Measurements from ENCODE around the gene DPCD.
"Not testable (repeated sequence)": the region's sequence is repeated elsewhere in the genome, so short reads cannot be mapped to it uniquely, and the experiment has no call there.

The DPCD gene

DNA sequence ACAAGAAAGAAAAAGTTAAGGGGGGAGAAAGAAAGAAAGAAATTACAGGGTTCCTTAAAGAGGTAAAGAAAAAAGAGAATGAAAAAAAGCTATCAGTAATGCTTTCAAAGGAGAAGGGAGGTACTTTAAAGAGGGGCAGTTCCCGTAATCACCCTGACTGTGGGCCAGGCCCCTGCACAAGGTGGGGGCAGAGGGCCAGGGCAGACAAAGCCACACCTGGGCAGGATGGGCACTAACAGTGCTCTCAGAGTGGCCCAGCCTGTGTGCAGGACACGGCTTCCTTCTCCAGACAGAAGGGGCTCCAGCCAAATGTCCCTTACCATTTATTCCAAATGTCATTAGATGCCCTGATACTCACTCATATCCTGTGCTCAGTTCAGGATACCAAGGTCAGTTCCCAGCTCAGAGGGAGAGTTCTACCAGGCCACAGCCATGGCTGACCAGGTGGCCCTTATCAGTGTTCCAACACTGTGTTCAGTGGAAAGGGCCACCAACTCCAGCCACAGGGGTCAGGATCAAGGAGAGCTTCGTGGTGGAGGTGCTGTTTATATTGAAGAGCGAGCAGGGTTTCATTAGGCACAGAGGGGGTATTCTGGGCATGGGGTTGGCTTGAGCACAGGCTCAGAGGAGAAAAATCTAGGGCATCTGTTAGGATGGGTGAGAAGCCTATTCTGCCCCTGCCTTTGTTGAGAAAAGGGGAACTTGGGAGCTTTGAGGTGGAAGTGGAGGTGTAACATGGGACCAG is 29.9 kb downstream of the DPCD start:
- H3K9me3 ChIP-seq (ENCODE audit: control insufficient read depth in 2 of 2, low read length in 2 of 2), result no peaks in the 10 kb centered on the region
- peaks cover 27 to 45% of the 10 kb centered on the region in 2 donors for H3K36me3 ChIP-seq (ENCODE audit: control insufficient read depth in 2 of 2, insufficient read depth in 2 of 2, low read length in 2 of 2)
- no peak overlapping the region for H3K9ac ChIP-seq (ENCODE audit: low read depth in 1 of 2, low read length in 2 of 2)
- no peak overlapping the region for H3K27ac ChIP-seq (ENCODE audit: low read depth in 2 of 2, low read length in 2 of 2)
- no peak overlapping the region for H3K4me3 ChIP-seq (ENCODE audit: low read length in 2 of 2)
- no peaks in the 10 kb centered on the region for H3K27me3 ChIP-seq (ENCODE audit: control insufficient read depth in 2 of 2, insufficient read depth in 2 of 2, low read length in 2 of 2)
- no peaks in the 10 kb centered on the region for H3K4me1 ChIP-seq (ENCODE audit: control insufficient read depth in 2 of 2, insufficient read depth in 2 of 2, low read length in 2 of 2)

DNA sequence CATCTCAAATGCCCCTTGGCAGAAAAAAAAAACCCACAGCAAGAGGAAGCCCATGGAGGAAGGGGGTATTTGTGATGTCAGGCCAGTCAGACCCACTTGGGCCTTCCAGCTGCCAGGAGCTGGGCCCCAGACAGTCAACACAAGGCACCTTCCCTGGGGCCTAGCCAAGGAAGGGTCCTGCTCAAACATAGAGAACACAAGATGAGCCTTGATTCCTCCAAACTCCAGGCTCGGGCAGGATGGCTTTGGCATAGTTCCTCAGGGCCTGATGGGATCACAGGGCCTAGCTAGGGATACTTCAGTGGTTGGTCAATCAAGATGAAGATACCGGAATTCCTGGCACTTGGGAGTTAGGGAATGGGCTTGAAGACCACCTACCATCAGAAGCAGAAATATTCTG is 30.8 kb downstream of the DPCD start:
- no peak overlapping the region for H3K9ac ChIP-seq (ENCODE audit: low read depth in 1 of 2, low read length in 2 of 2)
- H3K27me3 ChIP-seq (ENCODE audit: control insufficient read depth in 2 of 2, insufficient read depth in 2 of 2, low read length in 2 of 2), result no peaks in the 10 kb centered on the region
- no peaks in the 10 kb centered on the region for H3K9me3 ChIP-seq (ENCODE audit: control insufficient read depth in 2 of 2, low read length in 2 of 2)
- H3K4me1 ChIP-seq (ENCODE audit: control insufficient read depth in 2 of 2, insufficient read depth in 2 of 2, low read length in 2 of 2), result no peaks in the 10 kb centered on the region
- peaks cover 27 to 51% of the 10 kb centered on the region in 2 donors for H3K36me3 ChIP-seq (ENCODE audit: control insufficient read depth in 2 of 2, insufficient read depth in 2 of 2, low read length in 2 of 2)
- no peak overlapping the region for H3K27ac ChIP-seq (ENCODE audit: low read depth in 2 of 2, low read length in 2 of 2)
- H3K4me3 ChIP-seq (ENCODE audit: low read length in 2 of 2), result no peak overlapping the region

- Histone ChIP-seq H3K27ac (ENCODE audit: low read depth in 2 of 2, low read length in 2 of 2) (no peak overlapping the region), H3K9ac (ENCODE audit: low read depth in 1 of 2, low read length in 2 of 2) (no peak overlapping the region), H3K27me3 (ENCODE audit: control insufficient read depth in 2 of 2, insufficient read depth in 2 of 2, low read length in 2 of 2) (no peaks in the 10 kb centered on the region), H3K4me3 (ENCODE audit: low read length in 2 of 2) (no peak overlapping the region), H3K4me1 (ENCODE audit: control insufficient read depth in 2 of 2, insufficient read depth in 2 of 2, low read length in 2 of 2) (no peaks in the 10 kb centered on the region), H3K36me3 (ENCODE audit: control insufficient read depth in 2 of 2, insufficient read depth in 2 of 2, low read length in 2 of 2) (peaks cover 30 to 59% of the 10 kb centered on the region in 2 donors), H3K9me3 (ENCODE audit: control insufficient read depth in 2 of 2, low read length in 2 of 2) (no peaks in the 10 kb centered on the region)
Measured at GRCh38 chr10:101619983-101620382, 31.9 kb downstream of the DPCD start.

- Histone ChIP-seq H3K36me3 (ENCODE audit: control insufficient read depth in 2 of 2, insufficient read depth in 2 of 2, low read length in 2 of 2) (peaks cover 22 to 39% of the 10 kb centered on the region in 2 donors), H3K4me3 (ENCODE audit: low read length in 2 of 2) (no peak overlapping the region), H3K4me1 (ENCODE audit: control insufficient read depth in 2 of 2, insufficient read depth in 2 of 2, low read length in 2 of 2) (no peaks in the 10 kb centered on the region), H3K27me3 (ENCODE audit: control insufficient read depth in 2 of 2, insufficient read depth in 2 of 2, low read length in 2 of 2) (no peaks in the 10 kb centered on the region), H3K9ac (ENCODE audit: low read depth in 1 of 2, low read length in 2 of 2) (no peak overlapping the region), H3K9me3 (ENCODE audit: control insufficient read depth in 2 of 2, low read length in 2 of 2) (no peaks in the 10 kb centered on the region), H3K27ac (ENCODE audit: low read depth in 2 of 2, low read length in 2 of 2) (no peak overlapping the region)
Measured at GRCh38 chr10:101623528-101623927, 35.4 kb downstream of the DPCD start.

DNA sequence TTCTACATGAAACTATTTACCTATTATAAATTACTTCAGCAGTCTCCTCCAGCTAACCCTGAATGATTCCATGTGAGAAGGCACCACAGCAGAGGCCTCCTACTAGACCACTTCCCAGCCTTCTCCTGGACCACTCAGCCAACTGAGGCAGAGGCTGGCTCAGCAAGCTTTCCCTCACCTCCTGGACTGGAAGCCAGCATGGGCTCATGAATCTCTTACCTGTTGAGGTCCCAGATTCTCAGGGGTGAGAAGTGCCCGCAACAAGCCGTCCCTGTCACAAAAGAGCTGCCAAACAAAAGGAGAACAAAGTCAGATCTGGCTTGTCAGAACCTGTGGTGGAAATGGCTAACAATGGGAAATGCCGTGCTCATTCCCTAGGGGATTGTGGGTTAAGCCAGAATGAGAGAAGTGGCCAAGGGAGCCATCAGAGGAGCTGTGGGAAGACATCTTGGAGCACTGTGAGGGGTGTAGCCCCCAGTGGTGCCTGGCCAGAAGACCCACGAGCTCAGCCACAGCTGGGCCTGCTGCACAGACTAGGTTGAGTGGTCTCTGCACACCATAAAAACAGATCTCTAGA is 36.5 kb downstream of the DPCD start:
- peaks cover 22 to 36% of the 10 kb centered on the region in 2 donors for H3K36me3 ChIP-seq (ENCODE audit: control insufficient read depth in 2 of 2, insufficient read depth in 2 of 2, low read length in 2 of 2)
- H3K9ac ChIP-seq (ENCODE audit: low read depth in 1 of 2, low read length in 2 of 2), result no peak overlapping the region
- H3K4me1 ChIP-seq (ENCODE audit: control insufficient read depth in 2 of 2, insufficient read depth in 2 of 2, low read length in 2 of 2), result no peaks in the 10 kb centered on the region
- H3K4me3 ChIP-seq (ENCODE audit: low read length in 2 of 2), result no peak overlapping the region
- no peaks in the 10 kb centered on the region for H3K9me3 ChIP-seq (ENCODE audit: control insufficient read depth in 2 of 2, low read length in 2 of 2)
- H3K27ac ChIP-seq (ENCODE audit: low read depth in 2 of 2, low read length in 2 of 2), result no peak overlapping the region
- no peaks in the 10 kb centered on the region for H3K27me3 ChIP-seq (ENCODE audit: control insufficient read depth in 2 of 2, insufficient read depth in 2 of 2, low read length in 2 of 2)

DNA sequence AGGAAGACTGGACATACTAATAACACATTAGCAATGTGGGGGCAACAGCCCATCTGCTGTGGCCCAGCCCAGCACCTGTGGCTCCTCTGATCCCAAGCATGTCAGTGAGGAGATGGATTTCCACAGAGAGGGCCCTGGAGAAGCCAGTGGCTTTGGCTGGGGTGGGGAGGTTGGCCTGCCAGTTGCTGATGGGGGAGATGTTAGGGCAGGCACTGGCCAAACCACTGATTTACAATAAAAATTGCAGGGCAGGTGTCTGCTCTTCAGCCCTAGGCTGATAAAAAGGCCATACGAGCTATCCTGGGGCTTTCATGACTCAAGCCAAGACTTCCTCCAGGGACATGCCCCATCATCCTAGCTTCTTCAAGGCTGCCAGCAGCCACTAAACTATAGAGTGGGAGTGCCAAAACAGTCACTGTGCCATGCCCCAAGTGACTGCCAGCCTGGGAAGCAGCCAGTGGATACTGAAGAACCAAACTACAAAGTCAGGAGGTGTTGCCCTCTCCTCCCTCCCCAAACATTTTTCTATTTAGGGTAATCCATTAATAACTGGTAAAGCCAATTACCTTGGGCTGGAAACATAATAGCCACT is 37.8 kb downstream of the DPCD start:
- Histone ChIP-seq H3K9ac (ENCODE audit: low read depth in 1 of 2, low read length in 2 of 2) (no peak overlapping the region), H3K27ac (ENCODE audit: low read depth in 2 of 2, low read length in 2 of 2) (no peak overlapping the region), H3K36me3 (ENCODE audit: control insufficient read depth in 2 of 2, insufficient read depth in 2 of 2, low read length in 2 of 2) (peaks cover 21 to 37% of the 10 kb centered on the region in 2 donors), H3K4me3 (ENCODE audit: low read length in 2 of 2) (no peak overlapping the region), H3K4me1 (ENCODE audit: control insufficient read depth in 2 of 2, insufficient read depth in 2 of 2, low read length in 2 of 2) (no peaks in the 10 kb centered on the region), H3K9me3 (ENCODE audit: control insufficient read depth in 2 of 2, low read length in 2 of 2) (no peaks in the 10 kb centered on the region), H3K27me3 (ENCODE audit: control insufficient read depth in 2 of 2, insufficient read depth in 2 of 2, low read length in 2 of 2) (no peaks in the 10 kb centered on the region)

DNA sequence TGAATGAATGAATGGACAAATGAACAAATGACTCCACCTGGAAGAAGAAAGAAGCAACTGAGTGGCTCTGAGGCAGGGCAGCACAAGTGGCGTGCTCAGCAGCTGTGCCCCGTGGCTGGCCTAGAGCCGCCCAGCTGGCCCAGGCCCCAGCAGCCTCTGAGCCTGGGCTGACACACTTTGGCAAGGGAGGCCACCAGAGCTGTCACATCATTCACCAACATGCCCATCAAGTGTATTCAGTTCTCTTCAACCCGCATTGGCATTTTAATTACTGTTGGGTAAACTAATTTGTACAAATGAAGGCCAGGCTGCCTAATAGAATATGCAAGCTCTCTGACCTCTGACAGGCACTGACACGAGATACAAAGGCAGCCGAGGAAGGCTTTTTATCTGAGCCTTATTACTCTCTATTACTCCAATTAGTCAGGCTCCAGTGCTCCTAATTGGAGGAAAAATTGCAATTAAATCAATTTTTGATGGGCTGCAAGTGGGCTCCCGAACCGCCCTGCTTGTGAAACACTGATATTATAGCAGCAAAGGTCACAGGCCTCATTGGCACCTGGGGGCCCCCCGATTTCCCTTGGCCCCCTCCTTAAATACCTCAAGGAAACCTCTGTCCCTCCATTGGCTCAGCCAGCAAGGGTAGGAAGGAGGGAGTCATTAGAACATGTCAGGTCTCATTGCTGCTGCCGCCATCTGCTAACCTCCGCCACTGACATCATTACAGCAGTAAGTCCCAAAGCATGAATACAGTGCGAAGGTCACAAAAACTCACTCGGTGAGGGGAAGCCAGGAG is 41.9 kb downstream of the DPCD start:
- Histone ChIP-seq H3K9me3 (ENCODE audit: control insufficient read depth in 2 of 2, low read length in 2 of 2) (no peaks in the 10 kb centered on the region), H3K36me3 (ENCODE audit: control insufficient read depth in 2 of 2, insufficient read depth in 2 of 2, low read length in 2 of 2) (peaks cover 8 to 16% of the 10 kb centered on the region in 2 donors), H3K27ac (ENCODE audit: low read depth in 2 of 2, low read length in 2 of 2) (no peak overlapping the region), H3K27me3 (ENCODE audit: control insufficient read depth in 2 of 2, insufficient read depth in 2 of 2, low read length in 2 of 2) (no peaks in the 10 kb centered on the region), H3K4me3 (ENCODE audit: low read length in 2 of 2) (no peak overlapping the region), H3K4me1 (ENCODE audit: control insufficient read depth in 2 of 2, insufficient read depth in 2 of 2, low read length in 2 of 2) (no peaks in the 10 kb centered on the region), H3K9ac (ENCODE audit: low read depth in 1 of 2, low read length in 2 of 2) (no peak overlapping the region)

DNA sequence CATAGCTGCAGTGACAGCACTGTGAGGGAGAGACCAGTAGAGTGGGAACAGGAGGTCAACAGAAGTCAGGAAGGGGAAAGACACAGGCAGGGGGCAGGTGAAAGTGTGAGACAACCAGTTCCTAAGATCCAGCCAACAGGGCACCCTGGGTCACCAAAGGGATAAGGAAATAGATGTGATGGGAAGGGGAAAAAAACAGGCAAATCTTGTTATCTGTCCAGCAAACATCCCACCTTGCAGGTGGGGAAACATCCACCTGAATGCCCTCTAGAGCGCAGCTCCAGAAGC is 42.5 kb downstream of the DPCD start:
- Histone ChIP-seq H3K36me3 (ENCODE audit: control insufficient read depth in 2 of 2, insufficient read depth in 2 of 2, low read length in 2 of 2) (peaks cover 3 to 15% of the 10 kb centered on the region in 2 donors), H3K9ac (ENCODE audit: low read depth in 1 of 2, low read length in 2 of 2) (no peak overlapping the region), H3K4me1 (ENCODE audit: control insufficient read depth in 2 of 2, insufficient read depth in 2 of 2, low read length in 2 of 2) (no peaks in the 10 kb centered on the region), H3K27ac (ENCODE audit: low read depth in 2 of 2, low read length in 2 of 2) (no peak overlapping the region), H3K4me3 (ENCODE audit: low read length in 2 of 2) (no peak overlapping the region), H3K27me3 (ENCODE audit: control insufficient read depth in 2 of 2, insufficient read depth in 2 of 2, low read length in 2 of 2) (no peaks in the 10 kb centered on the region), H3K9me3 (ENCODE audit: control insufficient read depth in 2 of 2, low read length in 2 of 2) (no peaks in the 10 kb centered on the region)

GRCh38 chr10:101631821-101632475 is 43.8 kb downstream of the DPCD start:
- no peaks in the 10 kb centered on the region for H3K9me3 ChIP-seq (ENCODE audit: control insufficient read depth in 2 of 2, low read length in 2 of 2)
- peaks cover 2 to 15% of the 10 kb centered on the region in 2 donors for H3K36me3 ChIP-seq (ENCODE audit: control insufficient read depth in 2 of 2, insufficient read depth in 2 of 2, low read length in 2 of 2)
- H3K4me3 ChIP-seq (ENCODE audit: low read length in 2 of 2), result no peak overlapping the region
- no peak overlapping the region for H3K27ac ChIP-seq (ENCODE audit: low read depth in 2 of 2, low read length in 2 of 2)
- no peak overlapping the region for H3K9ac ChIP-seq (ENCODE audit: low read depth in 1 of 2, low read length in 2 of 2)
- no peaks in the 10 kb centered on the region for H3K27me3 ChIP-seq (ENCODE audit: control insufficient read depth in 2 of 2, insufficient read depth in 2 of 2, low read length in 2 of 2)
- H3K4me1 ChIP-seq (ENCODE audit: control insufficient read depth in 2 of 2, insufficient read depth in 2 of 2, low read length in 2 of 2), result no peaks in the 10 kb centered on the region

DNA sequence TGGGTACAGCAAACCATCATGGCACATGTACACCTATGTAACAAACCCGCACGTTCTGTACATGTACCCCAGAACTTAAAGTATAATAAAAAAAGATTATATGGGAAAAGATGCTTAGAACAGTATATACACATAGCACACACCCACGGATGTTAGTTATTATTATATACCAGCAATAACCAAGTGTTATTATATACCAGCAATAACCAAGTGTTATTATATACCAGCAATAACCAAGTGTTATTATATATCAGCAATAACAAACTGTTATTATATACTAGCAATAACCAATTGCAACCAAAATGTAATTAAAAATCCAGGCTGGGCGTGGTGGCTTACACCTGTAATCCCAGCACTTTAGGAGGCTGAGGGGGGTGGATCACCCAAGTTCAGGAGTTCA is 45.4 kb downstream of the DPCD start:
- peaks cover 6 to 21% of the 10 kb centered on the region in 2 donors for H3K36me3 ChIP-seq (ENCODE audit: control insufficient read depth in 2 of 2, insufficient read depth in 2 of 2, low read length in 2 of 2)
- not testable (repeated sequence) for H3K9ac ChIP-seq (ENCODE audit: low read depth in 1 of 2, low read length in 2 of 2); H3K27me3 ChIP-seq (ENCODE audit: control insufficient read depth in 2 of 2, insufficient read depth in 2 of 2, low read length in 2 of 2); H3K4me3 ChIP-seq (ENCODE audit: low read length in 2 of 2); H3K9me3 ChIP-seq (ENCODE audit: control insufficient read depth in 2 of 2, low read length in 2 of 2); H3K27ac ChIP-seq (ENCODE audit: low read depth in 2 of 2, low read length in 2 of 2); H3K4me1 ChIP-seq (ENCODE audit: control insufficient read depth in 2 of 2, insufficient read depth in 2 of 2, low read length in 2 of 2)

Data from mucosa of rectum (tissue), 2 donors.